HG03469 (cell line): ENCODE measurements around the gene TMEM92.

ENCODE experiments used
- ATAC-seq: cut with Tn5 transposase; IDR thresholded peaks from one replicate; pipeline ENCODE4 v1.9.1; 2021; ENCODE audit warnings: mild to moderate bottlenecking, moderate library complexity, moderate number of reproducible peaks; ENCODE audit not compliant: unreplicated experiment

Gene TMEM92

GRCh38 chr17:50322271-50322670 lies 48.0 kb downstream of the TMEM92 start:
- ATAC-seq: no peak

- ATAC-seq: no peak
Measured at GRCh38 chr17:50323060-50323459, 48.8 kb downstream of the TMEM92 start.

- ATAC-seq: no peak
Measured at GRCh38 chr17:50325906-50326305, 51.6 kb downstream of the TMEM92 start.

- no peak for ATAC-seq
Measured at GRCh38 chr17:50326831-50327364, 52.6 kb downstream of the TMEM92 start.

GRCh38 chr17:50328363-50329325 lies 54.4 kb downstream of the TMEM92 start:
- ATAC-seq: no peak

- ATAC-seq: no peak
Measured at GRCh38 chr17:50329716-50330115, 55.5 kb downstream of the TMEM92 start.

GRCh38 chr17:50330151-50330775 lies 56.0 kb downstream of the TMEM92 start:
- no peak for ATAC-seq
